ENCODE measurements around the gene HAUS1. TPM values are rescaled to one million over a fixed set of nuclear protein-coding genes. Genes with fewer than 3 reads are reported as not detected.

Gene HAUS1
- total and polyA plus RNA-seq, 2 donors (not counting 1 experiment from before 2014, with no cell fraction given), result 11.9 to 30.9 TPM

DNA sequence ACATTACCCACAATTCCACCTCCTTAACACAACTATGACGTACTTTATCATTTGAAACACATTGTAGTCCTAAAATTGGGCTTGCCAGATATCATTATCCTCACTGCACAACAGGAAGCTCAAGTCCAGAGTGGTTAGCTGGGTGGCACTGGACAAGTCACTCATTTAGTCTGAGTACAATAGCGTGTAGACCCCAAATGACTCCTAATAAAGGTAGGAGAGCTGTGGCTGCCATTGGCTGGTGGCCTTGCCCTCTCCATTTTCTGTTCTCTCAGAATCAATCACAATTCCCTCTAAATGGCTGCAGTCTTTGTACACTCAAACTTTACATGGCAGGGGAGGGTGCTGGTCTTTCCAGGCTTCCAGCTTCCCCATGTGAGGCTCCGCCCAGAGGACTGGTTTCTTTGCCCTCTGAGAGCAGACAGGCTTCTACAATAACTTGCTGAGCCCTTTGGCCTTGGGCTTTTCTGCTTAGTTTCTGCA, 43.8 kb upstream of the HAUS1 start:
- no peaks in the 10 kb centered on the region for H4K20me1 ChIP-seq (ENCODE audit: control insufficient read depth, insufficient read depth, low read length, poor library complexity, severe bottlenecking)
- no peaks in the 10 kb centered on the region for H3K9me3 ChIP-seq (ENCODE audit: control extremely low read depth in 1 of 3, control insufficient read depth in 2 of 3, insufficient read depth in 1 of 3, low read length in 2 of 3)
- H3K4me2 ChIP-seq (replicated peaks; ENCODE audit: low read depth, low read length, poor library complexity, severe bottlenecking), result no peak overlapping the region
- no peak for ATAC-seq (ENCODE audit: low read depth)
- no peaks in the 10 kb centered on the region for H3K4me1 ChIP-seq (ENCODE audit: control insufficient read depth in 2 of 2, insufficient read depth in 2 of 2, low read length in 2 of 2)
- intact Hi-C loops (cut with micrococcal nuclease), result no loop called here
- TF ChIP-seq, protein P1, sequence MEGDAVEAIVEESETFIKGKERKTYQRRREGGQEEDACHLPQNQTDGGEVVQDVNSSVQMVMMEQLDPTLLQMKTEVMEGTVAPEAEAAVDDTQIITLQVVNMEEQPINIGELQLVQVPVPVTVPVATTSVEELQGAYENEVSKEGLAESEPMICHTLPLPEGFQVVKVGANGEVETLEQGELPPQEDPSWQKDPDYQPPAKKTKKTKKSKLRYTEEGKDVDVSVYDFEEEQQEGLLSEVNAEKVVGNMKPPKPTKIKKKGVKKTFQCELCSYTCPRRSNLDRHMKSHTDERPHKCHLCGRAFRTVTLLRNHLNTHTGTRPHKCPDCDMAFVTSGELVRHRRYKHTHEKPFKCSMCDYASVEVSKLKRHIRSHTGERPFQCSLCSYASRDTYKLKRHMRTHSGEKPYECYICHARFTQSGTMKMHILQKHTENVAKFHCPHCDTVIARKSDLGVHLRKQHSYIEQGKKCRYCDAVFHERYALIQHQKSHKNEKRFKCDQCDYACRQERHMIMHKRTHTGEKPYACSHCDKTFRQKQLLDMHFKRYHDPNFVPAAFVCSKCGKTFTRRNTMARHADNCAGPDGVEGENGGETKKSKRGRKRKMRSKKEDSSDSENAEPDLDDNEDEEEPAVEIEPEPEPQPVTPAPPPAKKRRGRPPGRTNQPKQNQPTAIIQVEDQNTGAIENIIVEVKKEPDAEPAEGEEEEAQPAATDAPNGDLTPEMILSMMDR (IDR thresholded peaks at IDR 0.05), result no peak
- no peak for TF ChIP-seq EZH2 (IDR thresholded peaks at IDR 0.05; ENCODE audit: borderline replicate concordance, insufficient read depth, low read depth, low read length, poor library complexity, severe bottlenecking)
- no peaks in the 10 kb centered on the region for H3K79me2 ChIP-seq (ENCODE audit: control insufficient read depth, insufficient read depth, low read length)
- H3K4me3 Mint-ChIP-seq, result no peak overlapping the region
- ChIA-PET POLR2A (no interaction called here), CTCF (interaction anchor here (1.0 kb wide), 1 partner anchor 13 kb away, joined by 3 read pairs; no protein-coding TSS in a partner anchor)
- no peak for DNase-seq
- H3K9ac ChIP-seq (ENCODE audit: low read length), result no peak overlapping the region
- H3K4me3 ChIP-seq (ENCODE audit: control extremely low read depth in 1 of 5, extremely low read depth in 1 of 5, insufficient read depth in 1 of 5, low read depth in 2 of 5, low read length in 4 of 5), result no peak overlapping the region
- no peaks in the 10 kb centered on the region for H3K27me3 Mint-ChIP-seq
- no peaks in the 10 kb centered on the region for H3K4me1 Mint-ChIP-seq
- H3K27me3 ChIP-seq (replicated peaks in 1 of 4; ENCODE audit: control extremely low read depth in 1 of 4, control insufficient read depth in 3 of 4, insufficient read depth in 4 of 4, low read length in 3 of 4), result no peaks in the 10 kb centered on the region
- H3K27ac Mint-ChIP-seq, result no peak overlapping the region
- H3K36me3 ChIP-seq (replicated peaks in 1 of 2; ENCODE audit: control extremely low read depth in 1 of 2, control insufficient read depth in 1 of 2, extremely low read depth in 1 of 2, insufficient read depth in 2 of 2, low read length in 1 of 2), result no peaks in the 10 kb centered on the region
- no peak overlapping the region for H2AFZ ChIP-seq (ENCODE audit: insufficient read depth, low read depth, low read length, poor library complexity, severe bottlenecking)
- 94% methylated on average over 2 of the region's 3 CpGs for WGBS (ENCODE audit: insufficient coverage)
- H3K9me3 Mint-ChIP-seq (ENCODE audit: insufficient read depth), result no peaks in the 10 kb centered on the region
- no peak overlapping the region for H3K27ac ChIP-seq (ENCODE audit: low read length in 2 of 2)

DNA sequence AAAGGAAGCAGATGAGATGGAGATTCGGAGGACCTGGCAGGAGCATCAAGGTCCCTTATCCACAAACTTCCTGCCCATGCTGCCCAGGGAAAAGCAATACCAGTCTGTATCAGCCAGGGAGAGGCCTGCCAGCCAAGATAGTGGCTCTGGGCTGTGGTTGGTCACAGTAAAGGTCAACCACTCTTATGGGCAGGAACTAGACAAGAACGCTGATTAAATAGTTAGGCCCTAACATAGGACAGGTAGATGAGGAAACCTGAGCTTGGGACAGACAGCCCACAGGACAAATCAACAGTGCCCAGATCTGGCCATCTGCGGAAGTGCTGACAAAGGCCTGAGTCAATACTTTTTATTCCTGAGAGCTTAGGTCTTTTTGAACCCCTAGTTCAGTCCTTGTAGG, 42.8 kb upstream of the HAUS1 start:
- Mint-ChIP-seq H3K4me1 (no peaks in the 10 kb centered on the region), H3K9me3 (ENCODE audit: insufficient read depth) (no peaks in the 10 kb centered on the region), H3K27ac (no peak overlapping the region), H3K4me3 (no peak overlapping the region), H3K27me3 (no peaks in the 10 kb centered on the region)
- Histone ChIP-seq H4K20me1 (ENCODE audit: control insufficient read depth, insufficient read depth, low read length, poor library complexity, severe bottlenecking) (no peaks in the 10 kb centered on the region), H3K36me3 (replicated peaks in 1 of 2; ENCODE audit: control extremely low read depth in 1 of 2, control insufficient read depth in 1 of 2, extremely low read depth in 1 of 2, insufficient read depth in 2 of 2, low read length in 1 of 2) (no peaks in the 10 kb centered on the region), H3K27me3 (replicated peaks in 1 of 4; ENCODE audit: control extremely low read depth in 1 of 4, control insufficient read depth in 3 of 4, insufficient read depth in 4 of 4, low read length in 3 of 4) (no peaks in the 10 kb centered on the region), H3K9ac (ENCODE audit: low read length) (no peak overlapping the region), H3K27ac (ENCODE audit: low read length in 2 of 2) (no peak overlapping the region), H3K4me1 (ENCODE audit: control insufficient read depth in 2 of 2, insufficient read depth in 2 of 2, low read length in 2 of 2) (no peaks in the 10 kb centered on the region), H3K4me3 (ENCODE audit: control extremely low read depth in 1 of 5, extremely low read depth in 1 of 5, insufficient read depth in 1 of 5, low read depth in 2 of 5, low read length in 4 of 5) (no peak overlapping the region), H3K79me2 (ENCODE audit: control insufficient read depth, insufficient read depth, low read length) (no peaks in the 10 kb centered on the region), H3K4me2 (replicated peaks; ENCODE audit: low read depth, low read length, poor library complexity, severe bottlenecking) (no peak overlapping the region), H2AFZ (ENCODE audit: insufficient read depth, low read depth, low read length, poor library complexity, severe bottlenecking) (no peak overlapping the region), H3K9me3 (ENCODE audit: control extremely low read depth in 1 of 3, control insufficient read depth in 2 of 3, insufficient read depth in 1 of 3, low read length in 2 of 3) (no peaks in the 10 kb centered on the region)
- TF ChIP-seq, protein P1 (IDR thresholded peaks at IDR 0.05), result no peak
- TF ChIP-seq EZH2 (IDR thresholded peaks at IDR 0.05; ENCODE audit: borderline replicate concordance, insufficient read depth, low read depth, low read length, poor library complexity, severe bottlenecking), result no peak
- no peak for DNase-seq
- intact Hi-C loops (cut with micrococcal nuclease), result no loop called here
- no peak for ATAC-seq (ENCODE audit: low read depth)
- CTCF ChIA-PET, result interaction anchor here (0.7 kb wide), 1 partner anchor 12 kb away, joined by 3 read pairs; no protein-coding TSS in a partner anchor
- 100% methylated on average over 3 of the region's 3 CpGs for WGBS (ENCODE audit: insufficient coverage)
- POLR2A ChIA-PET, result no interaction called here
